ENCODE data around the gene SV2C. TPM values are rescaled to one million over a fixed set of nuclear protein-coding genes. Genes with fewer than 3 reads are reported as not detected.
A peak's percentile ranks its signal among the peaks of the same experiment; 100 is the strongest.
"Not testable (repeated sequence)": the region's sequence is repeated elsewhere in the genome, so short reads cannot be mapped to it uniquely, and the experiment has no call there.

SV2C gene
- total RNA-seq, 1 donor from 2014 or later: 0.05 TPM

DNA sequence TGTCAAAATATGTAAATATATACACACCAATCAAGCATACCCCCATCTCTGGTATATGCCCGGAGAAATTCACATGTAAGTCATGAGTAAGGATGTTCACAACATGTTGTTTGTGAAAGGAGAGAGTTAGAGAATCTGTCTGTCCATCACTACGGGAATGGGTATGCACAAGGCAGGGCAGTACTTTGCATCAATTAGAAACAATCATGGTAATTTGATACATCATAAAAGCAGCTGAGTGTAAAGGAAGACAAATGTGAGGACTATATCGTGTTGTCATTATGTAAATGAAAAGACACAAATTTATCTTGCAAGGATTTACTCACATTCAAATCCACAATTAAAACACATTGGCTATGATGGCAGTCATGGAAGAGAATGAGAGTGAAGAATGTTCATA is 146.7 kb downstream of the SV2C start:
- Mint-ChIP-seq H3K36me3 (ENCODE audit: low read depth) (no peaks in the 10 kb centered on the region), H3K4me3 (ENCODE audit: low read depth) (no peak overlapping the region), H3K27me3 (ENCODE audit: low read depth) (no peaks in the 10 kb centered on the region), H3K9me3 (no peaks in the 10 kb centered on the region), H3K27ac (no peak overlapping the region), H3K4me1 (ENCODE audit: low read depth) (no peaks in the 10 kb centered on the region)
- no peak for DNase-seq (ENCODE audit: low spot score)
- intact Hi-C loops (cut with micrococcal nuclease): no loop called here

DNA sequence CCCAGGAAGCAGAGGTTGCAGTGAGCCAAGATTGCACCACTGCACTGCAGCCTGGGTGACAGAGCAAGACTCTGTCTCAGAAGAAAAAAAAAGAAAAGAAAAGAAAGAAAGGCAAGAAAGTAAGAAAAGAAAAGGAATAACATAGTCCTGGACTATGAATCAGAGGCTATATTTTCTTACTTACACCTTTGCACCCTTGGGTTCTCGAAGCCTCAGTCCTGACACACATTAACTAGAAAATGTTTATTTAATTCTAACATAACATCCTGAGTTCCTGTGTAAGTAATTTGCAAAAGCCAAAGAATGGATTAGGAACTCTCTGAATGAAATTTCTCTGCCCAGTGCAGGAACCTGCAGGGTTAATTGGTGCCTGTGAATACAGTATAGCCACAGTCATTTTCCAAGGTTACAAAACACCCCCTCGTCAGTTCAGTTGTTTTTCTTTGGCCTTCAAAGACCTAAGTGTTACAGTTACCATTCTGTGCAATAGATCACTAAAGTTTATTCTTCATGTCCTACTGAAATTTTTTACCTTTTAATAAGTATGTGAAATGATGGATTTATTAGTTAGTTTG is 147.6 kb downstream of the SV2C start:
- H3K36me3 Mint-ChIP-seq (ENCODE audit: low read depth): no peaks in the 10 kb centered on the region
- DNase-seq (ENCODE audit: low spot score): no peak
- no peaks in the 10 kb centered on the region for H3K9me3 Mint-ChIP-seq
- no peak overlapping the region for H3K4me3 Mint-ChIP-seq (ENCODE audit: low read depth)
- no peaks in the 10 kb centered on the region for H3K27me3 Mint-ChIP-seq (ENCODE audit: low read depth)
- intact Hi-C loops (cut with micrococcal nuclease): no loop called here
- no peaks in the 10 kb centered on the region for H3K4me1 Mint-ChIP-seq (ENCODE audit: low read depth)
- no peak overlapping the region for H3K27ac Mint-ChIP-seq

DNA sequence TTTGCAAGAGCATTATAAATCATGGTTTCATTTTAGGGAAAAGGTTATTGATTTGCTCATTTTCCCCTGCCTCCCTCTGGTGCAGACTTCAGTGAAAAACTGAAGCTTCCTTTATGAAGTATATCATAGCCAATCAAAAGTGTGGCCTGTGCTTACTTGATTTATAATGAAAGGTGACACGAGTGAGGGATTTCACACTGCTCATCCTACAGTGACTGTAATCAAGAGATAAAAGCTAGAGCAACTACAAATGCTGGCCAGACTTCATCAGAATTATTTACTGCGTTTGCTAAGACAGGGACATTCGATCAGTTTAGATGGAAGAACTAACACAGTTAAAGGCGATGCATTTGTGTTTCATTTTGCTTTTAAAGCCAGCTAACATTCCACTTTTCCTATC is 151.5 kb downstream of the SV2C start:
- no peaks in the 10 kb centered on the region for H3K9me3 Mint-ChIP-seq

DNA sequence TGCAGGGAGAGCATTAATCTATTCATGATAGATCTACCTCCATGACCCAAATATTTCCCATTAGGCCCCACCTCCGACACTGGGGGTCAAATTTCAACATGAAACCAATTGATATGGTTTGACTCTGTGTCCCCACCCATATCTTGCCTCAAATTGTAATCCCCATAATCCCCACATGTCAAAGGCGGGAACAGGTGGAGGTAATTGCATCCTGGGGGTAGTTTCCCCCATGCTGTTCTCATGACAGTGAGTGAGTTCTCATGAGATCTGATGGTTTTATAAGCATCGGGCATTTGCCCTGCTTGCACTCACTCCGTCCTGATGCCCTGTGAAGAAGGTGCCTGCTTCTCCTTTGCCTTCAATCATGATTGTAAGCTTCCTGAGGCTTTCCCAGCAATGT is 153.5 kb downstream of the SV2C start:
- no peaks in the 10 kb centered on the region for H3K9me3 Mint-ChIP-seq
- no peak for DNase-seq (ENCODE audit: low spot score)
- intact Hi-C loops (cut with micrococcal nuclease): no loop called here
- H3K4me3 Mint-ChIP-seq (ENCODE audit: low read depth): no peak overlapping the region
- peaks cover 7% of the 10 kb centered on the region for H3K27me3 Mint-ChIP-seq (ENCODE audit: low read depth)
- H3K27ac Mint-ChIP-seq: no peak overlapping the region
- no peaks in the 10 kb centered on the region for H3K4me1 Mint-ChIP-seq (ENCODE audit: low read depth)
- no peaks in the 10 kb centered on the region for H3K36me3 Mint-ChIP-seq (ENCODE audit: low read depth)

More for the DNA sequence above, 151.5 kb downstream of the SV2C start:
- DNase-seq (ENCODE audit: low spot score): no peak
- Mint-ChIP-seq H3K4me1 (ENCODE audit: low read depth) (no peaks in the 10 kb centered on the region), H3K4me3 (ENCODE audit: low read depth) (no peak overlapping the region), H3K27me3 (ENCODE audit: low read depth) (peaks cover 3% of the 10 kb centered on the region), H3K36me3 (ENCODE audit: low read depth) (no peaks in the 10 kb centered on the region), H3K27ac (no peak overlapping the region)
- intact Hi-C loops (cut with micrococcal nuclease): no loop called here

DNA sequence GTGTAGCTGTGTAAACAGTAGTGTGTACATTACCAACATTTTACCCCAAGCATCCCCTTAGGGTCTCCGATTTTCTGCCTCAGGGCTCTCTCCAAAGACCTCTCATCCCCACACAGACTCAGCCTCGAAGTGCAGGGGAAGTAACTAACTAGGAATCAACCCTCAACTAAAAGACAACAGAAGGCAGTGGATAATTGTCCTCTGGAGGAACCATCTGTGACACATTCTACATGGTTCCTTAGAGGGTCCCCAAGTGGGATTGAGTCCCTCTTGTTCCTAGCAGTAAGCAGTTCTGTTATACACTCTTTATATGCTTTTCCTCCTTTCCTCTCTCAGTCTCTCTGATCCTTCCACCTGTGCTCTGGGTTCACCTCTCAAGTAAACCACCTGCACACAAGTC is 157.2 kb downstream of the SV2C start:
- Mint-ChIP-seq H3K36me3 (ENCODE audit: low read depth) (no peaks in the 10 kb centered on the region), H3K9me3 (no peaks in the 10 kb centered on the region), H3K27ac (no peak overlapping the region), H3K27me3 (ENCODE audit: low read depth) (peaks cover 11% of the 10 kb centered on the region), H3K4me1 (ENCODE audit: low read depth) (no peaks in the 10 kb centered on the region), H3K4me3 (ENCODE audit: low read depth) (no peak overlapping the region)
- intact Hi-C loops (cut with micrococcal nuclease): no loop called here
- no peak for DNase-seq (ENCODE audit: low spot score)

DNA sequence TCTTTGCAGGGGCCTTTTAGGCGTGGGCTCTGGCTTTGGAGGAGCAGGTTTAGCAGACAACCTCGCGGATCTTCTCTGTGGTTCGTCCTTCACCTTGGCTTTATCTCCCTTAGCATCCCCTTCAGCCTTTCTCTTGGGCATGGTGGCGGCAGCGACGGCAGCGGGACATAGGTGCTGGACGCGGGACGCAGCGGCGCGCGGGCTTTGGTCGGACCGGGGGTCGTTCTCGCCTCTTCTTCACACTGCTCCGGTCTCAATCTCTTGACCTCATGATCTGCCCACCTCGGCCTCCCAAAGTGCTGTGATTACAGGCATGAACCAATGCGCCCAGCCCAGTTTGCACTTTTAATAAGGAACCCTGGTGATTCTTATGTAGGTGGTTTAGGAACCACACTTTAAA is 159.0 kb downstream of the SV2C start:
- H3K27me3 Mint-ChIP-seq (ENCODE audit: low read depth): peaks cover 15% of the 10 kb centered on the region
- intact Hi-C loops (cut with micrococcal nuclease); H3K9me3 Mint-ChIP-seq; H3K36me3 Mint-ChIP-seq (ENCODE audit: low read depth); H3K4me1 Mint-ChIP-seq (ENCODE audit: low read depth); DNase-seq (ENCODE audit: low spot score); H3K27ac Mint-ChIP-seq; H3K4me3 Mint-ChIP-seq (ENCODE audit: low read depth): not testable (repeated sequence)

DNA sequence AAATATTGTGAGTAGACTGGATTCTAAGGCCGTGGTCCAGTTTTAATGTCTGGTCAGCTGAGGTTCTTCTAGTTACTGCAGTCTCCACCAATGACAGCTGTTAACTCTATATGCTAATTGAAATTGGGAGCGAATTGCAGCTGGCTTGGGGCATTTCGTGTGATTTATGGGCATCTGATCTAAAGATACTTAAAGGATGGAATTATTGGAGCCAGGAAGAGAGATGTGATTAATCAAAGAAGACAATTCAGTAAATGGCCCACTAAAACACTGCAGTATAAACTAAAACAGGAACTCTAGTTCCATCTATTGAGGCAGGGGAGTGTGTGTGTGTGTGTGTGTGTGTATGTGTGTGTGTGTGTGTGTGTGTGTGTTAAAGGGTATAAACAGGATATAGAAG is 162.4 kb downstream of the SV2C start:
- H3K4me3 Mint-ChIP-seq (ENCODE audit: low read depth): no peak overlapping the region
- no peaks in the 10 kb centered on the region for H3K9me3 Mint-ChIP-seq
- no peak for DNase-seq (ENCODE audit: low spot score)
- H3K27ac Mint-ChIP-seq: no peak overlapping the region
- no peaks in the 10 kb centered on the region for H3K4me1 Mint-ChIP-seq (ENCODE audit: low read depth)
- H3K36me3 Mint-ChIP-seq (ENCODE audit: low read depth): no peaks in the 10 kb centered on the region
- intact Hi-C loops (cut with micrococcal nuclease): no loop called here
- peaks cover 13% of the 10 kb centered on the region for H3K27me3 Mint-ChIP-seq (ENCODE audit: low read depth)

DNA sequence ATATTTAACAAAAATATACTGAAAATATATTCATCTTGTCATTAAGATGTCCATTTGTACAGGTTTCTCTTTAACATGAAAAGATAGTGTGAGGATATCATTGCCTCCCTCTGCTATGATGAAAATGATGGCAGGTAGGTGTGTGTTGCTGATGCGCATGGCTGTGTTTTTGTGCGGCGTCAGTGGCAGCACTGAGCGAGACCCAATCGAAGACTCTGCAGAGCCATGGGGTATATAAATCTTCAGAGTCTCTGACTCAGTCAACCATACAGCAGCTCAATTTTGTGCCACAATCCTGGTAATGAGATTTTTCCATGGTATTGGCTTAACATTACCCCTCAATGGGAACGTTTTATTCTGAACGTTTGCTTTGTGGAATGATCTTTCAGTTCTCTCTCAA is 166.4 kb downstream of the SV2C start:
- intact Hi-C loops (cut with micrococcal nuclease): loop anchor here (10.0 kb wide), 2 partner anchors 515 to 1195 kb away; partner anchors contain the start of gene GCNT4
- H3K36me3 Mint-ChIP-seq (ENCODE audit: low read depth): no peaks in the 10 kb centered on the region
- no peaks in the 10 kb centered on the region for H3K9me3 Mint-ChIP-seq
- no peak overlapping the region for H3K27ac Mint-ChIP-seq
- no peak overlapping the region for H3K4me3 Mint-ChIP-seq (ENCODE audit: low read depth)
- DNase-seq (ENCODE audit: low spot score): no peak
- H3K4me1 Mint-ChIP-seq (ENCODE audit: low read depth): peaks cover 2% of the 10 kb centered on the region
- H3K27me3 Mint-ChIP-seq (ENCODE audit: low read depth): peaks cover 29% of the 10 kb centered on the region

DNA sequence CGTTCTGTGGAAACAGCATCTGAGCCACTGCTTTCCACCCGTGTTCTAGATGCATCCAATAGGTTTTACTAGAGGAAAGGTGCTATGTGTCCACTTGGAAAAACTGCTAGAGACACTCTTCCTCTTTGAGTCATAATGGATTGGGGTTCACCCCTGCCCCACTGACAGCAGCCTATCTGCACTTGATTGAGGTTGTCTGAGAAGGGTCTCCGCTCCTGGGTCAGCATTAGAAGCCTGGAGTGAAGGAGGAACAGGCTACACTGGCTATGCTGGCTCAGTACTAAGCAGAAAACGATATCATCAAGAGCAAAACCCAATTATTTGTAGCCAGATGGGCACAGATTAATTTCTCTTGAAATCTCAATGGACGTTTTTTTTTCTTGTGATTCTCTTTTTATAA is 167.3 kb downstream of the SV2C start:
- peaks cover 30% of the 10 kb centered on the region for H3K27me3 Mint-ChIP-seq (ENCODE audit: low read depth)
- no peak overlapping the region for H3K27ac Mint-ChIP-seq
- no peaks in the 10 kb centered on the region for H3K36me3 Mint-ChIP-seq (ENCODE audit: low read depth)
- H3K4me3 Mint-ChIP-seq (ENCODE audit: low read depth): no peak overlapping the region
- H3K9me3 Mint-ChIP-seq: no peaks in the 10 kb centered on the region
- intact Hi-C loops (cut with micrococcal nuclease): loop anchor here (10.0 kb wide), 2 partner anchors 516 to 1196 kb away; partner anchors contain the start of gene GCNT4
- H3K4me1 Mint-ChIP-seq (ENCODE audit: low read depth): peaks cover 2% of the 10 kb centered on the region
- no peak for DNase-seq (ENCODE audit: low spot score)

DNA sequence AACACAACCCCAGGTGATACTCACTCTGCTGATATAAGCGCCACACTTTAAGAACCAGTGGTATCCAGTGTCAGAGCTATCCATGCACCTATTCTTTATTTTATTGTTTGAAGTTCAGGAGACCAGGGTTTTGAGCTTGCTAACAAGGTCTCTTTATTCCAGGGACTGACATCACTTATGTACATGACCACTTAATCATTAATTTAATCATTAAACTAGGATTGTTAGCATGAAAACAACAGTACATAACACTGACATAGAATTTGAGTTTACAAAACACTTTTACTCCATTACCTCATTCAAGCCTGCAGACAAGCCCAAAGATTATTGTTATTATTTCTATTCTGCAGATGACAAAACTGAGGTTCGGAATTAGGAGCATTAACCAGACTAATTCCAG is 168.5 kb downstream of the SV2C start:
- H3K27me3 Mint-ChIP-seq (ENCODE audit: low read depth): peaks cover 34% of the 10 kb centered on the region
- H3K36me3 Mint-ChIP-seq (ENCODE audit: low read depth): no peaks in the 10 kb centered on the region
- no peak for DNase-seq (ENCODE audit: low spot score)

DNA sequence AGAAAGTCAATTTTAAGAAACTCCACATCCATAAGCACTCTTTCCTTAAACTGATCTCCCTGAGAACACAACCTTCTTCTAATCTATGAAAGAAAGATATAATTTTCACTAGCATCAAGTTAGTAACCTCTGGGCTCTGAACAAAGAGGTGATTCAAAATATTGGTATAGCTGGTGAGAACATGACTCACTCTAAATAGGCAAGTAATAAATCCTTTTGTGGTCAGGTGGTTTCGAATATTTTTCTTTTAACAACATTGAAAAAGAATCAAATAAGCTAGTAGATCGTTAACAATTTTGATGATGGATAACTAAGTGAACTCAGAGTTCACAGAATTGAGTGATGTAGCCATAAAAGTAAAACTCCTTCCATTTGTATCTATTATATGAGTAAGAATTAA is 169.3 kb downstream of the SV2C start:
- no peaks in the 10 kb centered on the region for H3K36me3 Mint-ChIP-seq (ENCODE audit: low read depth)
- no peak overlapping the region for H3K27ac Mint-ChIP-seq
- peaks cover 32% of the 10 kb centered on the region for H3K27me3 Mint-ChIP-seq (ENCODE audit: low read depth)
- H3K9me3 Mint-ChIP-seq: no peaks in the 10 kb centered on the region
- H3K4me3 Mint-ChIP-seq (ENCODE audit: low read depth): no peak overlapping the region
- no peak for DNase-seq (ENCODE audit: low spot score)
- H3K4me1 Mint-ChIP-seq (ENCODE audit: low read depth): peaks cover 5% of the 10 kb centered on the region
- intact Hi-C loops (cut with micrococcal nuclease): loop anchor here (10.0 kb wide), 2 partner anchors 518 to 1198 kb away; partner anchors contain the start of gene GCNT4

More for the DNA sequence above, 168.5 kb downstream of the SV2C start:
- Mint-ChIP-seq H3K9me3 (no peaks in the 10 kb centered on the region), H3K4me1 (ENCODE audit: low read depth) (peaks cover 5% of the 10 kb centered on the region), H3K27ac (no peak overlapping the region), H3K4me3 (ENCODE audit: low read depth) (no peak overlapping the region)
- intact Hi-C loops (cut with micrococcal nuclease): loop anchor here (10.0 kb wide), 2 partner anchors 517 to 1197 kb away; partner anchors contain the start of gene GCNT4

DNA sequence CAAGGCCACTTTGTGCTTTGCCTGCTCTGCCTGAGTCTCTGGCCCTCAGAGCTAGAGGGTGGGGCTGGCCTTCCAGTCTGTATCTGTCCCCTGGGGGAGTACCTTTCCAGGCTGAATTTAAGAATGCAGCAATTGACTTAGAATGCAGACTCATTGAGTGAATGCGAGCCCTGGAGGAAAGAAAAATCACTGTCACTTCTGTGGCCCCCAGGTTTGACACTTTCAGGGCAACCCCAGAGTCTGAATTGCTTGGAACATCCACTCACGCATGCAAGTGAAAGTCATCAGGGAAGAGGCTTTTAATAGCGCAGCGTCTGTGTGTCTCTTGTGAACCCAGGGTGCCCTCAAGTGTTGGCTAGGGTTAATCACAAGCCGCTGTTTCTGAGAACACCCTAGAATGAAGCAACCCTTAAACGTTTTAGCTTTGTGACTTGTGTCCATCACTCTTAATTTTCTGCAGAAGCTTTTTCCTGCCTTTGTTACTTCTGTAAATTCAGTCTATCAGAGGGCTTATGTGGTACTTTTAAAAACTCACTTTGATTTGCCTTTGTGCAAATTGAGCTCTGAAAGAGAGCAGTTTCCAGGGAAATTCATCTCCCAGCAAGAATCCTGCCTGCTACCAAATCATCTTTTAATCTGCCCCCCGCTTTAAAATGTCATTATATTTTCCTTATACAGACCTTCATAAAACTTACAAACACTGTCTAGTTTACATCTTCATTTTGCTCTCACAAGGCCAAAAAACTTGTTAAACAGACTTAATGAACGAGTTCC is 173.1 kb downstream of the SV2C start:
- no peak overlapping the region for H3K4me3 Mint-ChIP-seq (ENCODE audit: low read depth)
- H3K36me3 Mint-ChIP-seq (ENCODE audit: low read depth): no peaks in the 10 kb centered on the region
- peaks cover 7% of the 10 kb centered on the region for H3K4me1 Mint-ChIP-seq (ENCODE audit: low read depth)
- no peaks in the 10 kb centered on the region for H3K9me3 Mint-ChIP-seq
- no peak overlapping the region for H3K27ac Mint-ChIP-seq
- peak; percentile 44 for DNase-seq (ENCODE audit: low spot score)
- intact Hi-C loops (cut with micrococcal nuclease): loop anchor here (1.0 to 10.0 kb wide), 5 partner anchors 79 to 1202 kb away; partner anchors contain the start of genes ANKRD31 and GCNT4
- H3K27me3 Mint-ChIP-seq (ENCODE audit: low read depth): peaks cover 33% of the 10 kb centered on the region

DNA sequence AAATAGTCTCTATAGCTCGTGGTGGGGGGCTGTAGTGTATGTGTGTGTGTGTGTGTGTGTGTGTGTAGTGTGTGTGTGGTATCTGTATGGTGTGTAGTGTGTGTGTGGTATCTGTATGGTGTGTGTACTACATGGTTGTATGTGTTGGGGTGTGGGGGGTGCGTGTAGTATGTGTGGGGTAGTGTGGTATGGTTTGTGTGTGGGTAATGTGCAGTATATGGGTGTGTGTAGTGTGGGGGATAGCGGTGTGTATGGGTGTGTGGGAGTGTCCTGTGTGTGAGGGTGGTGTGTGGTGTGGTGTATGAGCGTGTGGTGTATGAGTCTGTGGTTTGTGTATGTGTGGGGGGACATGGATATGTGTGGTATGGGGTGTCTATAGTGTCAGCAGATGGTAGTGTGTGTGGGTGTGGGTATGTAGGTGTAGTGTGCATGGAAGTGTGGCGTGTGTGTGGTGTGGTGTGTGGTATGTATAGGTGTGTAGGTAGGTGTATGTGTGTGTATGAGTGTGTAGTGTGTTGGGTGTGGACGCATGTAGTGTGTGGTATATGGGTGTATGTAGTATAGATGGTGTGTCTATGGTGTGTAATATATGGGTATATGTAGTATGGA is 174.1 kb downstream of the SV2C start:
- no peak for DNase-seq (ENCODE audit: low spot score)
- Mint-ChIP-seq H3K27ac (no peak overlapping the region), H3K36me3 (ENCODE audit: low read depth) (no peaks in the 10 kb centered on the region), H3K9me3 (peaks cover 2% of the 10 kb centered on the region), H3K4me1 (ENCODE audit: low read depth) (peaks cover 7% of the 10 kb centered on the region), H3K27me3 (ENCODE audit: low read depth) (peaks cover 31% of the 10 kb centered on the region), H3K4me3 (ENCODE audit: low read depth) (no peak overlapping the region)
- intact Hi-C loops (cut with micrococcal nuclease): loop anchor here (2.0 to 10.0 kb wide), 4 partner anchors 80 to 1203 kb away; partner anchors contain the start of genes ANKRD31 and GCNT4
